Astrocyte of the hippocampus (primary cell): Measurements from ENCODE around the gene RHOBTB3.
A peak's percentile ranks its signal among the peaks of the same experiment; 100 is the strongest.
"Not testable (repeated sequence)": the region's sequence is repeated elsewhere in the genome, so short reads cannot be mapped to it uniquely, and the experiment has no call there.

ENCODE experiments used
- DNase-seq: peaks from one replicate; pipeline ENCODE4 v3.0.0; 2011; ENCODE audit warnings: low read depth, low spot score

The RHOBTB3 gene

DNA sequence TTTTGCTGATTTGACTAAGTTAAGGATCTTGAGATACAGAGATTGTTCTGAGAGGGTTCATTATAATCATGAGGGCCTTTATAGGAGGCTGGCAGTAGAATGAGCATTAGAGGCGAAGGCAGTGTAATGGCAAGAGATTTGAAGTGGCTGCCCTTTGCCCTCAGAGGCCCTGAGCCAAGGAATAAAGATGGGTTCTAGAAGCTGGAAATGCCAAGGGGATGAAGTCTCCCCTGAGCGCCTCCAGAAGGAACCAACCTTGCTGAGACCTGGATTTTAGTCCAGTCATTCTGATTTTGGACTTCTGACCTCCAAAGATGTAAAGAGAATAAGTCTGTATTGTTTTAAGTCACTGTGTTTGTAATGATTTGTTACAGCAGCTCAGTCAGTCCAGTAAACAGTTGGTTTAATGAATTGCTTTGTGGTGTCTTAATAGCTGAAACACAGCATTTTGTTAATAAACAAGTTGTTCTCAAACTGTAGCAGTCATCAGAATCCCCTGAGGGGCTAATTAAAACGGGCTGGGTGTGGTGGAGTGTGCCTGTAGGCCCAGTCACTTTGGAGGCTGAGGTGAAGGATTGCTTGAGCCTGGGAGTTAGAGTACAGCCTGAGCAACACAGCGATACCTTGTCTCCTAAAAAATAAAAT, 68.2 kb downstream of the RHOBTB3 start:
- no peak for DNase-seq

DNA sequence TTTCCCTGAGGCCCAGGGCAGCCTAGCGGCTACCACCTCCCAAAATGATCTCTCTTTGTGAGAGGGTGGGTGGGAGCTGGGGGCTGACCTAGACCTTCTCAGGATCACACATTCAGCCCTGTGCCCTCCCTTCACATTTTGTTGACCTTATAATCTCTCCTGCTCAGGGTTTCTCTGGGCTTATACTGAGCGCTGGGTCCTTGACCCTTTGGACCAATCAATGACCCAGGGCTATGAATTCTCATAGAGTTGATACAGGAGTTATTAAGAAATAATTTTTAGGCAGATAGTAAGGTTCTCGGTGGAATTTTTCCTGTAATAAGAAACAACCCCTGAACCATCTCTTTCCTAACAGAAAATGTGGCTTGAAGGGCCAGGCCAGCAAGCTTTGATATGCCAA, 69.4 kb downstream of the RHOBTB3 start:
- no peak for DNase-seq

- no peak for DNase-seq
Observed at GRCh38 chr5:95801532-95801931, 70.4 kb downstream of the RHOBTB3 start.

DNA sequence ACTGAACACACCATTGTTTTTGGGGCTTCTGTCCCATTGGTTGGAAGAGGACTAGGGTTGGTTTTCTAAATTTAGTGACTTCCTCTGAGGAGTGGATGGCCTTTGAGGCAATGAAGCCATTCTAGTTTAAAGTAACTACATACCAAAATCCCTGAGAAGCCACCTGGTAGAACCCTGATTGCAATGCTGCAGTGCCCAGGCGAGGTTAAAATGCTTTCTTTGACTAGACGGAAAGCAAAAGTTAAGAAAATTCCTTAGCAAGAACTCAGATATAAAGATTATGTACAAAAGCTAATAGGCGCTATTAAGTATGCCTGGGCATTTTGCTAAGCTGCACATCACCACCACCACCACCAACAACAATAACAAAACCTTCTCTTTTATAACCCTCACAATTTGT, 70.8 kb downstream of the RHOBTB3 start:
- DNase-seq = no peak

DNA sequence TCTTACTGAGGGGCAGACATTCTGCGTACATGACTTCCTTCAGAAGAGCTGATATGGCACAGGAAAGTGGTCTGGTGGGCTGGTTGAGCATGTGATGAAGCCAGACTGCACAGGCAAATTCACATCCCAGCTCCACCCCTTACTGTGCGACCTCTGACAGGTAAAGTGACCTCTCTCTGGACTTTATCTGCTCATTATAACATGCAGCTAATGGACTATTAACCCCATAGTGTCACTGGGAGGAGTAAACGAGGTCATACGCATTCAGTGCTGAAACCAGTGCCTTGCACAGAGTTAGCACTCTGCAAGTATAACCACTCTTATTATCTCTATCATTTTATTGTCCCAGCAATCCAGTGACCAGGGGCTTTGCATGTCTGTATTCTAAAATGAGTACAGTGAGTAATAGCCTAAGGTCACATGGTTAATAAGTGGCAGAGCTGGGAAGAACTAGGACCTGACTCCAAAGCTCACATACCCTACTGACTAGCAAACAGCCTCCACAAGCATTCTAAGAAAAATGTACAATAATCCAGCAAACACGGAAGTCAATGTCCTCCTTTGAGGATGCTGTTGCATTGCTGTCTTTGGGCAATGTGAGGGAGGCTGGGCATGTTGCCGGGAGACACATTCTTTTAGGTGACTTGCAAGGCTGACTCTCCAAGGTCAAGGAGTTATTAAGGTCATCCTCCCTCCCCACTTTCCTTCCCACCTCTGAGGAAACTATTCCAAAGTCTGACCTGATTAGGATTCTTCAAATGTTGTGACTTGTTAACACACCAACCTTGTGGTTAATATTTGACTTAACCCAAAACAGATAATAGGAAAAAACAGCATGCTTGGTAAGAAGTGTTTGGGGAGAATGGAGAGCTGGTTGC, 72.4 kb downstream of the RHOBTB3 start:
- no peak for DNase-seq

- DNase-seq = no peak
Observed at GRCh38 chr5:95804736-95805539, 73.8 kb downstream of the RHOBTB3 start.

DNA sequence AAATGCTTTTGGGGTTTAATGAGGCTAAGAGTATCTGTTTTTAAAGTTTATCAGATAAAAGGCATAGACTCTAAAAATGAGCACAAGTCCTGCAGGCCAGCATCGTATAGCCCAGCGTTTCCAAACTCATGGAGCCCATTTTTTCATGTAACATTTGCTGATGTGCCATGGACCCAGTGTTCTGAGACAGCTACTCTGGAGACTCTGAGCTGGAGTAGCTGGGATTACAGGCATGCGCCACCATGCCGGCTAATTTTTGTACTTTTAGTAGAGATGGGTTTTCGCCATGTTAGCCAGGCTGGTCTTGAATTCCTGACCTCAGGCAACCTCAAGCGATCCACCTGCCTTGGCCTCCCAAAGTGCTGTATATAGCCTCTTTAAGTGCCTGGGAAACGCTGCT, 75.6 kb downstream of the RHOBTB3 start:
- DNase-seq = no peak

DNA sequence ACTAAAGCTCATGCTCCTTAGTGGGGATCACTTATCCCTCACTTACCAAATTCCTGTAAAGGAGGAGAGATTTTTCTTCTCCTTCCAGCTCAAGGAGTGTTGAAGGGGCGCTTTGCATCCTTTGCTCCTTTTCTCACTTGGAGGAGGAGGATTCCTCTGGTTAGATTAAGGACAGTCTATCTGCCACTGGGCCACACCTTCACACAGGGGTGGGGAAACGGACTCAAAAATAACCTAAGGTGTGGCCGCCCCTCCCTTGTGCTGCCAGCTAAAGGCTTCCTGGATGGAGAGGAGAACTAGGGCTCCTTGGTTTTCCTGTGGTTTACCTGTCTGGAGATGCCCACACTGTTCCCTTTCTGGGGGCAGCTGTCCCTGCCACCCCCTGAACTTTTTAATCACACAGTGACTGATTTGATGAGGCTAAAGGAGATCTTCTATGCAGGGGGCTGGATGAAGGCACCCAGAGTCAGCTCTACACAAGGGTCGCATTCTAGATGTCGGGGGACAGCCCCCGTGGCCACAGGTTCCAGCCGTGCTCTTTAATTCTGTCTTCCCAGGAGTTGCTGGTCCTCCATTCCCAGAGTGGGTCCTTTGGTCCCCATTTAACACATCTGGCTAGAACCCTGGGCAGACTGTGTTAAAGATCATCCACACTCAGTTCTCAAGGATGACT, 77.0 kb downstream of the RHOBTB3 start:
- no peak for DNase-seq

DNA sequence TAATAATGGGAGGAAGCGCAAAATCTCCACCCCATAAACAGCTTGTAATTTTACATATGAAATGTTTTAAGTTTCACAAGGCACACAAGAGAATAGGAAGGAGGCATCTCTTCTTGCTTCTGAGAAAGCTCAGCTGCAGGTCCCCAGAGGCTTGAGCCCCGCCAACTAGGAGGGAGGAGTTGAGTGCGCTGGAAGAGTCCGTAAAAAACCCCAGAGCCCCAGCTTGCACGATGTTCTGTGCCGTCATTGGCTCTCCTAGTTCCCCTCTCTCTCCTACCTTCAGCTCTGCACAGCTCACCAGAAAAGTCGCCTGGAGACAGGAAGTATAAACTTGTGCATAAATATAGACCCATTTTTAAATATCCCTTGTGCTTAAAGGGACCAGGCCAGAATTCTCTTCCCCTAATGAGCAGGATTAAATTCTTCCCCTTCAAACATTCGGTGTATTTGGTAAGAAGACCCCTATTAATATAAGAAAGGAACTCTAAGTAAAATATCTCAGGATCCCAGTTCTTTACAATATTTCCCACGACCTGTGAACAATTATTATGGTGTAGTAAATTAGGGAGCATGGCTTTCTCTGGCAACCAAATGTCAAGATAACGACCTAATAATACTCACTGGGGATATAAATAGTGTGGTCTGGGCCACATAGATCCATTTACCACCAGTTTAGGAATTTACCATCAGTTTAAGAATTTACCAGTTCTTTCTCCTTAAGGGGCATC, 77.7 kb downstream of the RHOBTB3 start:
- DNase-seq = no peak

GRCh38 chr5:95809414-95809960, 78.4 kb downstream of the RHOBTB3 start:
- peak; percentile 56 for DNase-seq

GRCh38 chr5:95810305-95811125, 79.4 kb downstream of the RHOBTB3 start:
- DNase-seq = peak; percentile 34

DNA sequence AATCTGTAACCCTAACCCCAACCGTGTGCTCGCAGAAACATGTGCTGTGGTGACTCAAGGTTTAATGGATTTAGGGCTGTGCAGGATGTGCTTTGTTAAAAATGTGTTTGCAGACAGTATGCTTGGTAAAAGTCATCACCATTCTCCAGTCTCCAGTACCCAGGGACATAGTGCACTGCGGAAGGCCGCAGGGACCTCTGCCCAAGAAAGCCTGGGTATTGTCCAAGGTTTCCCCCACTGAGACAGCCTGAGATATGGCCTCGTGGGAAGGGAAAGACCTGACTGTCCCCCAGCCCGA, 79.9 kb downstream of the RHOBTB3 start:
- not testable (repeated sequence) for DNase-seq

GRCh38 chr5:95811461-95812073, 80.4 kb downstream of the RHOBTB3 start:
- DNase-seq = not testable (repeated sequence)

DNA sequence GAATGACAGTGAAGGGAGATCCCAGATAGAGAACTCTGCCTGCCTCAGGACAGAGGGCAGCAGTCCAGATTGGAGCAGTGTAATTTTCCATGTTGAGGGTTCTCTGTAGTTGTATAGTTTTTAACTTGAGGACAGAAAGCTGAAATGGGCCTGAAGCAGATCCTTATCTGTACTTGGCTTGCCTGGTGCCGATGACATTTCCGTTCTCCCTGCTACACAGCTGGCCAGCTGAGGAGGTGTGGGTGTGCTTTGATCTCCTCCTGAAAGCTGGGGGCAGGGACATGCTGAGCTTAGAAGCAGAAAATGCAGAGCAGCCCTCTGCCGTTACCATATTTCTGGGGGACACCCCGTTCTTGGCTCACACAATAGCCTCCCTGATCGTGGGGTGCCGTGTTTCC, 80.9 kb downstream of the RHOBTB3 start:
- DNase-seq = no peak

- not testable (repeated sequence) for DNase-seq
Observed at GRCh38 chr5:95813035-95813434, 81.9 kb downstream of the RHOBTB3 start.

DNA sequence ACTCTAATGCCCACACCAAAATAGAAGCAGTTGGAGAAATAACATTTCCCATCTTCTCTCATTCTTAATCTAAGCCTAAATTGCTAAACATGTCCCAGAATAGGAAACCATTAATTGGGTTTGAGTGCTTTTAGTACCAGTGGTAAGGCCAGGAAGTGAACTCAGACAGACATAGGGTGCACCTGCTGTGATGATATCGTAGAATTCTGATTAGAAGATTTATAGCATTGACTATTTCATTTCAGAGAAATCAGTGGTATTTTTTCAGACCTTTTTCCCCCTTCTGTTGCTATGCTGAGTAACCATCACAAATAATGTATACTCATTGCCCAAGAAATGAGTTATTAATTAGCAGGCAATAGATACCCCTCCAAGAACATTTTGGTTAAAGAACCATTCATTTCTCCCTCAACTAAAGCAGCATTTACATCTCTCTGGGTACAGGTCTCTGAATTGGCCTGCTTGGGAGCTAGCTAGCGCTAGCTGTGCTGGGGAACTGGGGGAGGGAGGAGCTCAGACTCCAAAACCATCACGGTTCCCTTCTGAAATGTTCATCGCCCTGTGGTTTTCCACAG, 84.1 kb downstream of the RHOBTB3 start:
- no peak for DNase-seq

- no peak for DNase-seq
Observed at GRCh38 chr5:95816341-95816740, 85.2 kb downstream of the RHOBTB3 start.

GRCh38 chr5:95816776-95817175, 85.6 kb downstream of the RHOBTB3 start:
- DNase-seq = no peak

GRCh38 chr5:95817430-95817829, 86.3 kb downstream of the RHOBTB3 start:
- peak; percentile 81 for DNase-seq
